ENCODE measurements around the gene OTOGL.
"Not testable (repeated sequence)": the region's sequence is repeated elsewhere in the genome, so short reads cannot be mapped to it uniquely, and the experiment has no call there.

The OTOGL gene

DNA sequence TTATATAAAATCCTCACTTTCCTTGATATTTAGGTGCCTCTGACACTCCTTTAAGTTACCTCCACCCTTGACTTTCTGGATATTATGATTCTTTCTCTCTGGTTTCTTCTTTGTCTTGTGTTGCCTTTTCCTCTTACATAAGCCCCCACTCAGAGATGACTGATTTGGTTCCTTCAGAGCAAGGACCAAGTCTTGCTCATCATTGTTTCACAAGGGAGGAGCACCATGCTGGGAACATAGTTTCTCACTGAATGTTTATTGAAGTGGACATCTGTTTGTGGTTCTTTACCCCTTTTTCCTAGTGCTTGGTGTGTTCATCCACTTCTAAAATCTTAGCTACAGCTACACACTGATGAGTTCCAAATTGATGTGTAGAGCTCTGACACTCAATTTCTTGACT, 183.4 kb downstream of the OTOGL start:
- no peak for DNase-seq (ENCODE audit: low spot score)

DNA sequence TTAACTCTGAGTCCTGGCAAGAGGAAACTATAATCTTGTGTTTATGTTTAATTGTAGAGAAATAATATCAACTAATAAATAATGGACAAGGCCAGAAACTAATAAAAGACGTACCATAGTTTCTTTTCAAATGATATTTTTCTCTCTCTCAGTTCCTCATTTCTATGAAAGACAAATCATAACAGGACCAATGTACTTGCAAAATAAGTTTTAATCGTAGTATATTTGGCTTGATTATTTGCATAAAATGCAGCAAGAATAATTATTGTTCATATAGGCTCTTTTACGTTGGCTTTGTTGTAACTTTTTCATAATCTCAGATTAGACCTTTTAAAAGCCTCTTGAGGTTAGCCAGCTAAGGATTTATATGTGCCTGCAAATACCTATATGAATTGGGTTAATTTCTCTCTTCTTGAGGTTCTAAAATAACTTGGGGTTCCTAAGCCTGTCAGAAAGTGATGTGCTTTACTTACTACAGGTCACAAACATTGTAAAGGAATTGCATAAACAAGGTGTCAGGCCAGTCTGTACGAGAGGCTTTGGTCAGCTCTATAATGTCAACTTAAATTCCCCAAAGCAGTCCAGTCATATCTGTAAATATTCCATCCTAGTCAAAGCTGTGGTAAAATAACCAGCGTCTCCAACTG, 191.9 kb downstream of the OTOGL start:
- no peak for DNase-seq (ENCODE audit: low spot score)

DNA sequence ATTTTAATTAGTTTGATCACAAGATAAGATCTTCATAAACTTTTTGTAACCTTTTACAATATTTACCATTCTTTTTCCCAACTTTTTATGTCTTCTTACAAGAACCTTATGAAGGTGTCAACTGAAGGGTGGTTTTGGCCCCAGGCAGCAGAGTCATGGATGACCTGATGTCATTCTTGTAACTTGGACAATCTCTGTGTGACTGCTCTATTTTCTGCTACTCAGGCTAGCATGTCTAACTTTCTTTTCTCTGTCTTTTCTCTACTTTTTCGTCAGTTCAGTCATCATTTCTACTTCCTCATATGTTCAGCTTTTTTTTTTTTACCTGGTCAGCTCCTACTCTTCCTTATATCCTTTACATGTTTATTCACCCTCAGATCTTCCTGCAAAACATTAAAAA, 194.0 kb downstream of the OTOGL start:
- DNase-seq (ENCODE audit: low spot score), result no peak

DNA sequence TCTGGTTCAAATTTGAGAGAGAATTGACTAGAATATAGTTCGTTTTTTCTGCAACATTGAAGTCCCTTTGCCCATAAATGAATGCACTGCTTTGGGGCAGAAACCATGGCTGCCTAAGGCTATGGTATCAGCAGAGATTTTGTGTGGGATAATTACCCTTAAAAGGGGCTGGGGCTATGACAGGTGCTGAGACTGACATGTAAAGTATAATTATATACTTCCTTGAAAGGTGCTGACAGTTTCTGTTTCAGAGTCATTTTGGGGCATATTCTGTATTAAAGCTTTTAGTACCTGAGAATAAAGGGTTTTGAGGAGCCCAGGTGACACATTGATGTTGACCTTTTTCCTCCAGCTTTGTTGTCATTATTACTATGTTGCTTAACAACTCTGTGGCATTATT, 194.4 kb downstream of the OTOGL start:
- DNase-seq (ENCODE audit: low spot score), result no peak

DNA sequence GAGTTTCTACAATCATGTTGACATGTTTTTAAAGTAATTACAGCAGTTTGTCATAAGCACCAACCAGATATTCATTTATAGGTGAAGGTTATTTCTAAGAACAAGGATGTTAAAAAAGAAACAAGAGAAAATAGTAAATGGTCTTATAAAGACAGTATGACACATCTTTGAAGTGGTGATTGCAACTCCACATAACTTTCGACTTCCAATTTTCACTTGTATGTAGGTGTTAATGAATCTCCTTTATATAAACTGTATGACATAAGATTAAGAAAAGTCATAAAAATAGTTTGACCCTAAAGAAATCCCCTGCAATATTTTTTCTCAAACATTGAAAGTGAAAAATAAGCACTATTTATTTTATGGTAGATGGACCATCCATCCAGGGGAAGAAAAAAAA, 199.9 kb downstream of the OTOGL start:
- no peak for DNase-seq (ENCODE audit: low spot score)

DNA sequence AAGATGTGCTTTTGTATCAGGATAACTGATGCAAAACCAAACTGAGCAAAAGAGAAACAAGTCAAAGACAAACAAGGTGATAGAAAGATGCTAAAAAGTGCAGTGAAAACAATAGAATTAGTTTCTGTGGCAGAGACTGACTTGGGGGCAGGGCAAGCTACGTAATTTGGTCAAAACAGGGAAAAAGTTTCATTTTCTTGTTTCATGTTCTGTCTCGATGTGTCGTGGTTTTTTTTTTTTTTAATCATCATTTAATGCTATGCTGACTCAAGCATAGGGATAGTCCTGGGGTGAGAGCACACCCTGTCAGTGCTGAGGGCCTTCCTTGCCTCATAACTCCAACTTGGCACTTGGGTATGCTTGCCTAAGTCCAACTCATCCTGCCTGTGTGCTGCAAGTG, 200.6 kb downstream of the OTOGL start:
- no peak for DNase-seq (ENCODE audit: low spot score)

DNA sequence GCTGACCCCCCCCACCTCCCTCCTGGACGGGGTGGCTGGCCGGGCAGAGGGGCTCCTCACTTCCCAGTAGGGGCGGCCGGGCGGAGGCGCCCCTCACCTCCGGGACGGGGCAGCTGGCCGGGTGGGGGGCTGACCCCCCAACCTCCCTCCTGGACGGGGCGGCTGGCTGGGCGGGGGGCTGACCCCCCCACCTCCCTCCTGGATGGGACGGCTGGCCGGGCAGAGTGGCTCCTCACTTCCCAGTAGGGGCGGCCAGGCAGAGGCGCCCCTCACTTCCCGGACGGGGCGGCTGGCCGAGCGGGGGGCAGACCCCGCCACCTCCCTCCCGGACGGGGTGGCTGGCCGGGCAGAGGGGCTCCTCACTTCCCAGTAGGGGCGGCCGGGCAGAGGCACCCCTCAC, 208.1 kb downstream of the OTOGL start:
- not testable (repeated sequence) for DNase-seq (ENCODE audit: low spot score)

DNA sequence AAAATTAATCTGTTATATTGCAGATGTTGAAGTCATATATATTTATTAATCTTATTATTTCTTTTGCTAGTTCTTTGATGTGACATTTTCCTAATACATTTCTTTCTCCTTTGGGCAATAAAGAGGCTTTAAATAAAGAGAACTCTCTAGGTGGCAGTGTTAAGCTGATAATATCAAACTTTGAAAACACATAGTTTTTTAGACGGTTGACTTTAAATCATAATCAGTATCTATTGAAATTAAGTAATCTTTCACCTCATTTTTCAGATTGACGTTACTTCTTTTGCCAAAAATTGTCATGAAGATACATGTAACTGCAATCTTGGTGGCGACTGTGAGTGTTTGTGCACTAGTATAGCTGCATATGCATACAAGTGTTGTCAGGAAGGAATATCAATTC, 213.9 kb downstream of the OTOGL start:
- DNase-seq (ENCODE audit: low spot score), result no peak

DNA sequence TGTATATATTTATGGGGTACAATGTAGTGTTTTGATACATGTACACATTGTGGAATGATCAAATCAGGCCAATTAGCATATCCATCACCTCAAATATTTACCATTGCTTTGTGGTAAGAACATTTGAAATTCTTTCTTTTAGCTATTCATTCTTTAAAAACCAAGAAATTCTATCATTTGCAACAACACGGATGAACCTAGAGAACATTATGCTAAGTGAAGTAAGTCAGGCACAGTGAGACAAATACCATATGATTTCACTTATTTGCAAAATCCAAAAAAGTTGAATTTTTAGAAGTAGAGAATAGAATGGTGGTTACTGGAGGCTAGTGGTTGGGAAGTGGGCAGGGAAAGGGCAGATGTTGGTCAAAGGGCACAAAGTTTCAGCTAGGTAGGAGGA, 215.4 kb downstream of the OTOGL start:
- DNase-seq (ENCODE audit: low spot score), result no peak

DNA sequence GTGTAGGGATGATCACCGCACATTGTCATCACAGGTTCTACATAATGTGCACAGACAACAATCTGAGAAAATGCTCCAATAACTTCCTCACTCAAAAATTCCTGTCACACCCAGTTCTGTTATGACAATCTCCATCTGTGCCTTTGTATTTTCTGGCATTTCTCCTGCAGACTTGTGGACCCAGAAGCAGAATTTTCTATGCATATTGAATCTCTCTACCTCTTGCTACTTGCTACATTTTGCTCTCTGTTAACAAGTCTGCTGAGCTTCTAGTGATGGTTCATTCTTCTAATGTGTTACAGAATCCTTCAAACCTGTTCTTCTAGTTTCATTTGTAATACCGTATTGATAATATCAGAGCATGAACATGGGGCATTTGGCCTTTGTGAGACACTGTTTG, 216.9 kb downstream of the OTOGL start:
- DNase-seq (ENCODE audit: low spot score), result no peak

DNA sequence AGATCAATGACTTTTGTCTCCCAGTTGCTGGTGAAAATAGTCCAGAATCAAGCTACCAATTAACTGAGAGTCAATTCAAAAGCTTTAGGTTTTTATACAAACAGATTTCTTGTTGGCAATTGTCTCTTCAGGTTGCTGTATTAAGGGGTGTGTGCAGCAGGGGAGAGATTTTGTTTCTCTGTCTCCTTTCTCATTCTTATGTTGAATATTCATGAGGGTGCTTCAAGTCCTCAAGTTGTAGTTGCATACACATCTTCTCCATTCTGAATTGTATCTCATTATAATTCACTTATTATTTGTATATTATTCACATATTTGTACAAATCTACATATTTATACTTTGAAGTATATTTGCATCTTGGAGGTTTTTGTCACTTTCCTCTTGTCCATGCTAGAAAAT, 218.0 kb downstream of the OTOGL start:
- DNase-seq (ENCODE audit: low spot score), result no peak

DNA sequence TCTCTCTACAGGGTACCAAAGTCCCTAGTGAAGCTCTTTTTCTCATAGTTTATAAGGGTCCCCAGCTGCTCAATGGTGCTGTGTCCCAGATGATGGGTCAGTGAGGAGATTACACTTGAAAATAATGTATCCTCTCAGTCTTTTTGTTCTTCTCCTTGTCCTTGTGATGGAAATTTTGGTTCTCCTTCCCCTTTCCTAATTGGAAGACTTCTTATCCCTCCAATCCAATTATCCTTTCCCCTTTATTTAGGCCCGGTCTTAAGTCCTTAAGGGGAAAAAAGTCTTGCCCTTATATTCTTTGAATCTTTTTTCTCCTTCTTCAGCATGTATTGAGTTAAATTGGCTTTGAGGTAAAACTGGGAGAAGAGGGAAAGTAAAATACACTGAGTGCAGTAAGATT, 218.6 kb downstream of the OTOGL start:
- DNase-seq (ENCODE audit: low spot score), result no peak

DNA sequence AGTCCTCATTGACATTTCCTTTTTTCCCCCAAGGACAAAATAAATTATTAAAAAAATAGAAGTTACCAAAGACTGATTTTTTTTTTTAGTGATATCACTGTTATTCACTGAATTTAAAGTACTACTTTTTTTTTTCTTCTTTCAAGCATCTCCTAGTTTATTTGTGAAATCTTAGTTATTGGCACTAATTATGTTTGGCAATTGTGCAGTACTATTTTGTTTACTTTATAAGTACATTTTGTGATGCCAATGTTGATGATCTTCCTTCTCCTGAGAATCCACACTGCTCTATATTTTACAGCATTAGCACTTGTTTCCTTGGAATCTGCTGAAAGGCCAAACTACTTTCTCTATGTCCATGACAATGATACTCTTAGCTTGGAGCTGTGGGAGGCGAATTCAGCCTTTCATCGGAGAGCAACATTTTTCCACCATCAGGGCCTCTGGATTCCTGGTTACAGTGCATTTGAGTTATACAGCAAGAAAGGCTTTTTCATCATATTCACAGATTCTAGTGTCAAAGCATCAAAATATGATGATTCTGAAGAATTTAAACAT, 220.9 kb downstream of the OTOGL start:
- no peak for DNase-seq (ENCODE audit: low spot score)

DNA sequence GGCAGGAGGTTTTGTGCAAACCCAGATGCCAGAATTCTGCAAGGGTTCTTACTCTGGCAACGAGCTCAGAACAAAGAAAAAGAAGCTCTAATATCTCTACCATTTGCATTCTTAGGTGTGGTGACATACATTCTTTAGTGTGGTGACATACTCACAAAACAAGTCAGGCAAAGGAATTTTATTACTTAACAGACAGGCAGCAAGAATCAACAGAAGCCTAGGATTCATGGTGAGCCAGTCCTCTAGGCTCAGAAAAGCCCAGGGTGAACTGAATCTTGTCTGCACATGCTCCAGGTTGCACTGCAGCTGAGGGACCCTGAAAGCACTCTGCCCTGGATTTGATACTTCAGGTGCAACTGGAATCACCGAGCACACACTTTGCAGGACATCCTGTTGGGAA, 222.3 kb downstream of the OTOGL start:
- peak; percentile 40 for DNase-seq (ENCODE audit: low spot score)

DNA sequence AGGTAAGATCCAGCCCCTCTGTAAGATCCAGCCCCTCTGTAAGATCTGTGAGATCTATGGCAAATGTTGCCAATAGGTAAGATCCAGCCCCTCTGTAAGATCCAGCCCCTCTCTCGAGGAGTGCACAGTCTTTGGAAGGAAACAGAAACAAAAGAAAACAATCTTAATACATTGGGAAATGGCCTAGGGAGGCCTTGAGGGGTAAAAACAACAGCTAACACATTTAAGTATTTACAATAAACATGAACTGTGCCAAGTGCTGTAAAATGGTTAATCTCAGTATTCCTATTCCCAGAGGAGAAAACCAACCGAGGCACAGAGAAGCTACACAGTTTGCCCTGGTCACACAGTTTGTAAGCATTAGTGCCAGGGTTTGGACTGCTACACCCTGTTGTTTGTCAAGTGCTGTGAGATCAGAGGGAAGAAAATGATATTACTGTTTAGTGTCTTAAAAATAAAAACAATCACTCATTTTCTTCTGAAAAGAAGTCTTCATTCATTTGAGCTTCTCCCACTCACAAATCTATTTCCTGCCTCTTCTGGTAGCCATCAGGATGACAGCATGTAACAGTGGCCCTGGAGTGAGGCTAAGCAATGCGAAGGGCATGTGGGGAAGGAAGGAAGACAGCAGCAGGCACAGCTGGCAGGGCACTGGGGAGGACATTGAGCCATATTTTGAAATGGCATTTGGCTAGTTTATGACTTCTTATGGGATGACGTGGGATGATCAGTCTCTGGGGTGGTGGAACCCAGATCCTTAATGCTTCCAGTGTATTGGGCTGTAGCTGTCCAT, 226.0 kb downstream of the OTOGL start:
- DNase-seq (ENCODE audit: low spot score), result peak; percentile 8

DNA sequence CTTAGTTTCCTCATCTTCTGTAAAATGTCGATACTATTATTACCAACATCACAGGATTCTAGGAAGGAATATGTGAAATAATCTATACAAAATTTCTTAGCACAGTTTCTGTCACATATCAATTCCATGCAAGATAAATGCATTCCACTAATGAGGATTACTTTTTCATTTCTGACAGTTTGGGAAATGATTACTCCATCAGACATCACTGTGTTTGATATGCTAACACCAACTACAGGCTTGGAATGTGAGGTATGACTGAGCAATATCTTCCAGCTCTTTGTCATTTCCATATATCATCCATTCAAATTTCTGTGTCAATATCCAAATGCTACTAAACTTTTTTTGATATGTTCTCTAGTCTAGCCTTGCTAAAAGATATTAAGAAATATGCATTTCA, 233.5 kb downstream of the OTOGL start:
- DNase-seq (ENCODE audit: low spot score), result no peak

DNA sequence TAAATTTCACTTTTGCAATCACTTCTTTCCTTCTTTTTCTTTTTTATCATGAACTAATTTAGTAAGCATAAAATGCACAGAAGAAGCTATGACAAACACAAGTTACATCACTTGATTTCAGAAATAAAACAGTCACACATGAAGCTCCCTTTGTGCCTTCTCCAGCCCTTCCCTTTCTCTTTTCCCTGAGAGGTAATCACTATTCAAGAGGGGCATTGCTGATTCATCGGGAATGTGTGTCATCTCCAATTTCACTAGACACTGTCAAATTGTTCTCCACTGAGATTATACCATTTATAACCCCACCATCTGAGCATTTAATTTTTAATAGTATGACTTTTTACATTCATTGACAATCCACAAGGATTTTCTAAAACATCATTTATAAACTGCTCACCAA, 253.1 kb downstream of the OTOGL start:
- DNase-seq (ENCODE audit: low spot score), result no peak

DNA sequence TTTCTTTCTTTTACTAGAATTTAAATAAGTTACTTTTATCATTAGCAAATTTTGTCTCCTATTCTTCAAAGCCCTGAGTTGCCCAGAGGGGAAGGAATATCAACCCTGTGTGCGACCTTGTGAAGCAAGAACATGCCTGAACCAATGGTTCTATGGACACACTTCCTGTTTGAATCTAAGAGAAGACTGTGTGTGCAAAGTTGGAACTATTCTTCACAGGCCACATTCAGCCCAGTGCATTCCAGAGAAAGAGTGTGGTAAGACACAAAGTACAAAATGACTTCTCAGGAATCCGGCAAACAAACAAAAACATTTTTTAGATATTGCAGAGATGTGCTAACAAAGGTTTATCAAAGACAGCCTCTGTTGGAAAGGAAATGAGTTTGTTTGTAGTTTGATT, 253.9 kb downstream of the OTOGL start:
- peak; percentile 28 for DNase-seq (ENCODE audit: low spot score)

DNA sequence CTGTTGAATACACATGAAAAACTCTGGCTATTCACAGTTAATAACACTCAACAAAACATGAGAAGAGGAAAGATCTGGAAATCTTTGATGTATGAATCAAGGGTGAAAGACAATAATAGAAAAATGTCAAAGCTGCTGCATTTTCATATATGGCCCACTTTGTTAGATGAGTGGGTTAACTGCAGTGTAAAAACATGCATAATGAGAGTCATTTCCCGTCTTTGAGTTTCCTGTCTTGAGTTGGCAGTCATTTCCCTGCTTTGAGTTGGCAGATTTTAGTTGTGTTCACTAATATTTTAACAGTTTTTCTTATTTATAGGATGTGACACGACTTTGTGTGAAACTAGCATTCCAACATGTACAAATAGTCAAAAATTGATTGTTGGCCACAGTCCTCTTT, 256.8 kb downstream of the OTOGL start:
- DNase-seq (ENCODE audit: low spot score), result no peak

DNA sequence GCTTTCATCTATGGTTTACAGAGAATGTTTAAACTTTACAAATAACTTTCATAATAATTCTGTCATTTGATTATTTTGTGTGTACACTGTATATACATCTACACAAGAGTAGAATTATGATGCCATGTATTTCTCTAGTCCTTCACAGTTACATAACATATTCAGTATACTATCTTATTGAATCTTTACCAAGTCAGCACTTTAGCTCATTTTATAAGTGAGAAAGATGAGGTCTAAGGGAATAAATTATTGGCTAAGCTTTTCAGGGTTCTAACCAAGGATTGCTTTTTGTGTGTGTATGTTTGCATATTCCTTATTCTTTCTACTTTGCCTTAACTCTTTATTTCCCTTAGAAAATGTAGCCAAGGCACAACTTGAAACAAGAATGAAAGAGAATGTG, 260.4 kb downstream of the OTOGL start:
- no peak for DNase-seq (ENCODE audit: low spot score)

DNA sequence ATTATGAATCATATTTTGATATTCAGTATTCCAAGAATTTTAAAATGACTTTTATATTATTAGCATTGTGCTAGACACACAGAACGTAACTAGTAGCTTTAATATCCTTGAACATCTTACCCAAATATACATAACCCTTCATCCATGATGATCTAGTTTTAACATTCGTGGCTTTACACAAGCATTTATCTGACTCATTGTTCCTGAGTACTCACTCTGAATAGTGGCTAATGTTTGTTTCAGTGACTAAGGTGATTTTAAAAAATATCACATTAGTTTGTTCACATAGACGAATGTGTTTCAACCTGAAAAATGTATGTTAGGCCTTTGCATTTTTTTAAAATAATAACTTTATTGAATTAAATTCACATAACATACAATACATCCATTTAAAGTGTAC, 264.7 kb downstream of the OTOGL start:
- DNase-seq (ENCODE audit: low spot score), result no peak

DNA sequence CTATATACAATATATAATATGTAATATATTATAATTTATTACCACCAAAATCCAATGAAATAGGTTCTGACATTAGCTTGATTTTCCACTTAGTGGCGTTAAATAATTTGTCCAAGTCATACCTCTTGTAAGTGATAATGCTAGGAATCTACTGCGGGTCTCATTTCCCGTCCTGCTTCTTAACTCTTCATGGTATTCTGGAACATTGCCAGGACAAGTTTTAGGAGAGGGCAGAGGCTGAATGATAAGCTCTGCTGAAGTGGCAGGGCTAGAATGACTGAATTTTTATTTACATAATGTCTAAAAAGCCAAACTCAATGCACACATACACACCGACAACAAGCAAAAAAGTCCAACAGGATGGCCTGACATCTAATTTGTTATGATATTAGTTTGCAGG, 274.3 kb downstream of the OTOGL start:
- no peak for DNase-seq (ENCODE audit: low spot score)

DNA sequence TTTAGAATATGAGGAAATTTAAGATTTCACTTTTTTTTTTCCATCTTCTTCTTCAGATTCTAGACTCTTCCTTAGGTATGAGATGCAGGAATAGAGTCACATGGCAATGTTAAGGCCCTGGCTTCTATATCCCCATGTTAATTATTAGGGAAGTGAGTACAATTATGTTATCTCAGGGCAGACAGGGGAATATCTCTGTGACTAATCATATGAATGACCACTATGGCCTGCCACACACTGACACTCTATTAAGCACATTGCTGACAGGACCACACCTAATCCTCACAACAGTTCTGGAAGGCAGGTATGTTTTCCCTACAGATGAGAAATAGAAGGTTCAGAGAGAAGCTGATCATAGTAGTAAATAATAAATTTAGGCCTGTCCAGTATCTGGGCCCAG, 275.3 kb downstream of the OTOGL start:
- DNase-seq (ENCODE audit: low spot score), result no peak
